GM13977 (cell line): Measurements from ENCODE around the gene OR9A4.

Source experiments
- DNase-seq: peaks from one replicate; pipeline ENCODE4 v3.0.0; 2012; ENCODE audit warnings: low spot score
- in situ Hi-C: fragments of 300-500 bp; cut with MboI; formaldehyde crosslinking; loops from one replicate; pipeline ENCODE4 v1.12.0; 2022; ENCODE audit warnings: low sequenced_read_pairs, low pct_unique_long_range_greater_than_20kb, mixed read lengths, inconsistent platforms; ENCODE audit not compliant: unreplicated experiment
- TF ChIP-seq, protein P1 (sequence below): IDR thresholded peaks from 2 replicates; pipeline ENCODE4 v1.5.1; 2012; ENCODE audit warnings: mild to moderate bottlenecking, control low read depth; ENCODE audit not compliant: insufficient read depth; ENCODE audit errors: extremely low read depth, missing control alignments

The OR9A4 gene

DNA sequence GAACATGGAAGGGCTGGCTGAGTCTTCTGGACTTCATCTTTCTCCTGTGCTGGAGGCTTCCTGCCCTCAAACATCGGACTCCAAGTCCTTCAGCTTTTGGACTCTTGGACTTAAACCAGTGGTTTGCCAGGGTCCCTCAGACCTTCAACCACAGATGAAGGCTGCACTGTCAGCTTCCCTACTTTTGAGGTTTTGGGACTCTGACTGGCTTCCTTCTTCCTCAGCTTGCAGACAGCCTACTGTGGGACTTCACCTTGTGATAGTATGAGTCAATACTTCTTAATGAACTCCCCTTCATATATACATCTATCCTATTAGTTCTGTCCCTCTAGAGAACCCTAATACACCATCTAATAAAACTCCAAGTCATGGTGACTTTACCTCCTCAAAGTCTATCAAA lies 34.6 kb downstream of the OR9A4 start:
- TF ChIP-seq, protein P1, sequence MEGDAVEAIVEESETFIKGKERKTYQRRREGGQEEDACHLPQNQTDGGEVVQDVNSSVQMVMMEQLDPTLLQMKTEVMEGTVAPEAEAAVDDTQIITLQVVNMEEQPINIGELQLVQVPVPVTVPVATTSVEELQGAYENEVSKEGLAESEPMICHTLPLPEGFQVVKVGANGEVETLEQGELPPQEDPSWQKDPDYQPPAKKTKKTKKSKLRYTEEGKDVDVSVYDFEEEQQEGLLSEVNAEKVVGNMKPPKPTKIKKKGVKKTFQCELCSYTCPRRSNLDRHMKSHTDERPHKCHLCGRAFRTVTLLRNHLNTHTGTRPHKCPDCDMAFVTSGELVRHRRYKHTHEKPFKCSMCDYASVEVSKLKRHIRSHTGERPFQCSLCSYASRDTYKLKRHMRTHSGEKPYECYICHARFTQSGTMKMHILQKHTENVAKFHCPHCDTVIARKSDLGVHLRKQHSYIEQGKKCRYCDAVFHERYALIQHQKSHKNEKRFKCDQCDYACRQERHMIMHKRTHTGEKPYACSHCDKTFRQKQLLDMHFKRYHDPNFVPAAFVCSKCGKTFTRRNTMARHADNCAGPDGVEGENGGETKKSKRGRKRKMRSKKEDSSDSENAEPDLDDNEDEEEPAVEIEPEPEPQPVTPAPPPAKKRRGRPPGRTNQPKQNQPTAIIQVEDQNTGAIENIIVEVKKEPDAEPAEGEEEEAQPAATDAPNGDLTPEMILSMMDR = no peak
- in situ Hi-C loops = no loop called here

DNA sequence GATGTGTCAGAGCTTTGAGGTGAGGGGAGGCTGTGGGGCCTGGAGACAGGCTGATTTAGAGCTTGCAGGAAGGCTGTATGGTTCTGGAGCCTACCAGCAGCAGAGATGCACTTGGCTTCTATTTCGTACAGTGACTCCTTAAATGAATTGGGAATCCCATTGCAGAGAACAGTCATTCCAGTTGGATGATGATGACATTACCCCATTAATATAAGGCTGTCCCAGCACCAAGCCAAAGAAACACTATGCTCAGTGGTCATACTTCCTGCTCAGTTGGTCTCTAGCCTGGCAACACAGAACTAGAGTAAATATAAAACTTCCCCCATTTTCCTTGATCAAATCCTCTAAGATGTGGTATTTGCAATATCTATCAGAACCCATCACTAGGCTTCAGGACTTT lies 36.3 kb downstream of the OR9A4 start:
- in situ Hi-C loops = no loop called here
- DNase-seq = no peak
- TF ChIP-seq, protein P1 = no peak

More for the DNA sequence above, 34.6 kb downstream of the OR9A4 start:
- DNase-seq = no peak

DNA sequence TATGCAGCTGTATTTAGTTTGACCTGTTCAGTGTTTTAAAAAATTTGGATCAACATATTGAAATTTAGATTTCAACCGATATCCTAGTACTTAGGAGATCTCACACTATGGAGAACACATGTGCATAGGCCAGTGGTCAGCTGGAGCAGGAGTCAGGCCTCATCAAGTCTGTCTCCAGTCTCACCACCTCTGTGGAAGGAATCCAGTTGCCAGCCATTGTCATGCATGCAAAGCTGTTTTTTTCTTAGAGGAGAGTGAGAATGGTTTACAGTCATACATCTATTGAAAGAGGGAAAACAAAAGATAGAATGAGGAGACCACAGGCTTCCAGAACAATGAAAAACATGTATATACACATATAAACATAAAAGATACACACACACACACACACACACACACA lies 38.1 kb downstream of the OR9A4 start:
- in situ Hi-C loops = no loop called here
- no peak for DNase-seq
- TF ChIP-seq, protein P1 = no peak

DNA sequence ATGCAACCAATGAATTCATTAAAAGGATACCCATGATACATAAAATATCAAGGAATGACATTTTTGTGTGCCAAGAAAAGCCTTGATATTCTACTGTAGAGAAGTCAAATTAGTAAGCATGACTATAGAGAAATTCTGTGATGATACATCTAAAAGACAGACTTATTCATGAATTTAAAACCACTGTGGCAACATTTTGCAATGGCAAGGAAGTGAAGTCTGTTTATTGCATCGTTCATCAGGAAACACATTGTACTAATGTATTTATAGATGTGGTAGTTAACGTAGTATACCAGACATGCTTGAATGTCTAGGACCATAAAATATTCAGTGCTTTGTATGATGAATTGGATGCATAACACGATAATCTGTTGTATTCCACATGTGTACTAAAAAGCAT lies 39.9 kb downstream of the OR9A4 start:
- in situ Hi-C loops = no loop called here
- DNase-seq = no peak
- TF ChIP-seq, protein P1 = no peak

DNA sequence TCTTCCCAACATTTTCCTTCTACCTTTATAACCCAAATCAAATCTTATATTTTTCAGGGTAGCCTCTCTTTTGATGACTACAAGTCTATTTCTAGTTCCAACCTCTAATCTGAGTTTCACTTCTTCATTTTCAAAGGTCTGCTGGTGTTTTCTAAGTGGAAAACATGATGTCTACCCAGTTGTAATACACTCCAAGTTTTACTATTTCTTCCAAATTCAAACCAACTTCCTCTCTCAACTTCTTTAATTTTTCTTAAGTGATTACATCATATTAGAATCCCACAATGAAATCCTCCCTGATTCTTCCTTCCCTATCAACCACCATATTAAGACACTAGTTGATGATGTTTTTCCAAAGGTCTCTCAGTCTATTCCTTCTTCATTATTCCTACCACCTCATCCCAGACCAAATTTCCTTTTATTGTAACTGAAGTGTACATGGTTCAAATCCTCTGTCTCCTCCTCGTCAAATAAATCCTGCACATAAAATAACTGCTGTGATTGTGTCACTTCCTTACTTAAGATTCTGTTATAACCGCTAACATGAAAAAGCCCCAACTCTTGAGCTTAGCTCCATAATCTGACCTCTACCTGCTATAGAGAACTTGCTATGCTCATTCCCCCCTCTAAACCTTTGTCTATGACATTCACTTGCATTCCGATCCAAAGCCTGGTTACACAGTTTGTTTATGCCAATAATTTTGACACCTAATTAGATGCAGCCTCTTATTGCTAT lies 44.7 kb downstream of the OR9A4 start:
- in situ Hi-C loops = no loop called here
- peak; percentile 36 for DNase-seq
- TF ChIP-seq, protein P1 = no peak
